ENCODE data around the gene HELZ2.

HELZ2 gene

DNA sequence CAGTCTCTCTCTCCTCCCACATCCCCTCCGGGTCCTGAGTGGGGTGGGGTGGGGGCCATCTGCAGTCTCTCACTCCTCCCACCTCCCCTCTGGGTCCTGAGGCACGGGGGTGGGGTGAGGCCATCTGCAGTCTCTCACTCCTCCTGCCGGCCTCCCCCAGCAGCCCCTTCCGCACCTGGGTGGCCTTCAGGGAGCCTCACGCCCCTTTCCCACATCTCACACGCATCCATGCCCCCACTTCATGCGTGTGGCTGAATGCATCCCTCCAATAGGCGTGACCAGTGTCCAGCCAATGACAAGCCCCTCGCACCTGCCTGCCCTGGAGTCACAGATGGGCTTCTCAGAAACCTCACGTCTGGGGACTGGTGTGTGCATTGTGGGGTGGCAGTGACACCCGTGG is 25.5 kb downstream of the HELZ2 start:
- DNase-seq = no peak

DNA sequence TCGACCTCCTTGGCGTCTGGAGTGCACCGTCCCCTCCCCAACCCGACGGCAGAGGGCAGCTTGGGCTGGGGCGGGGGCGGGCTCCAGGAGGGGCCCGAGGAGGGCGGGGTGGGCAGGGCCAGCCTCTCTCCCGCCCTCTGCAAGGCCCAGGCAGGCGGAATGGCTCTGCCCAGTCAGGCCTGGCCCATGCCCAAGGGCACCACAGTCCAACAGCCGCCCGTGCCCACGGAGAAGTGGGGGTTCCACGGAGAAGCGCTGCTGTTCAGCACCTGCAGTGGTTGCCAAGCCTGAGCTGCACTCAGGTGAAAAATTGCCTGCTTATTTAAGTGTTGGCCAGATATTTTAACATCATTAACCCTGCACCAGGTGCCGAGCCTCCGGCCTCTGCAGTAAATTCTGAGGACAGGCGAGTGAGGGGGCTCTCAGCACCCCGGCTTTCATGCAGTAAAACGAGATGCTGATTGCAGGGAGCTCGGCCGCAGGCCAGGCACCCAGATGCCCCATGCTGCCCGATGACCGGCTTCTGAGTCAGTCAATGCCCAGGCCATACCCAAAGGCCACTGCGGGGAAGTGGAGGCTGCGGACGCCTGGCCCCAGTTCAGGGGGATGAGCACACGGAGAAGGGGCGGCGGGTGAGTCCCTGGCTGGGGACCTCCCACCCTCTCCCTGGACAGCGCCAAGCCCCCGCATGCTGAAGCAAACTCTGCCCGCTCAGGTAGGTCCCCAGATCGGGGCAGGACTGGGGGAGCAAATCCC is 26.1 kb downstream of the HELZ2 start, which contains the start of gene SRMS:
SRMS (minus strand) TSS at position 25 of the 756 bp plus-strand sequence. CDS start 286 bp downstream, outside the sequence.
- no peak for DNase-seq

GRCh38 chr20:63546956-63547724 is 26.9 kb downstream of the HELZ2 start:
- no peak for DNase-seq

DNA sequence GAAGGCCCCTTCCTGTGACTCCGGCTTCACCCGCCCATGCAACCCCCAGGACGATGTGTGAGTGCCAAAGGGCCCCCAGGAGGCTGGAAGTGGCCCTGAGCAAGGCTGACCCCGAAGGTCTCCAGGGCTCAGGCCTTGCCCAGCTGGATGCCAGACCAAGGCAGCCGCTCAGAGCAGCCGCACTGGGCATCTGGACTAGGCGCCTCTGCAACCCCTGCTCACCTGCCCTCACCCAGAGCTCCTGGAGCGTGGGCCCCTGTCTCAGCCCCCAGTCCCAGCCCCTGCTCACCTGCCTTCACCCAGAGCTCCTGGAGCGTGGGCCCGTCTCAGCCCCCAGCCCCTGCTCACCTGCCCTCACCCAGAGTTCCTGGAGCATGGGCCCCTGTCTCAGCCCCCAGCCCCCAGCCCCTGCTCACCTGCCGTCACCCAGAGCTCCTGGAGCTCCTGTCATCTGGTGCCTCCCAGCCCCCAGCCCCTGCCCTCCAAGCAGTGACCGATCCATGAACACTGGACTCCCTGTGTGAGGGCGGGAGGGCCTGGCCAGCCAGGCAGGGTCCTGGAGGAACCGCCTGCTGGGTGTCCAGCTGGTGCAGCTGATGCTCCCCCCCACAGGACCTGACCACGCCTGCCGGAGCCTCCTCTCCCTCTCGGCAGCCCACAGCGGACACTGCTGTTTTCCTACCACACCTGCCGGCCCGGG is 27.6 kb downstream of the HELZ2 start:
- DNase-seq = no peak

GRCh38 chr20:63545814-63546213 is 28.2 kb downstream of the HELZ2 start:
- no peak for DNase-seq

- no peak for DNase-seq
These were observed 29.0 kb downstream of the HELZ2 start for GRCh38 chr20:63544958-63545516.

DNA sequence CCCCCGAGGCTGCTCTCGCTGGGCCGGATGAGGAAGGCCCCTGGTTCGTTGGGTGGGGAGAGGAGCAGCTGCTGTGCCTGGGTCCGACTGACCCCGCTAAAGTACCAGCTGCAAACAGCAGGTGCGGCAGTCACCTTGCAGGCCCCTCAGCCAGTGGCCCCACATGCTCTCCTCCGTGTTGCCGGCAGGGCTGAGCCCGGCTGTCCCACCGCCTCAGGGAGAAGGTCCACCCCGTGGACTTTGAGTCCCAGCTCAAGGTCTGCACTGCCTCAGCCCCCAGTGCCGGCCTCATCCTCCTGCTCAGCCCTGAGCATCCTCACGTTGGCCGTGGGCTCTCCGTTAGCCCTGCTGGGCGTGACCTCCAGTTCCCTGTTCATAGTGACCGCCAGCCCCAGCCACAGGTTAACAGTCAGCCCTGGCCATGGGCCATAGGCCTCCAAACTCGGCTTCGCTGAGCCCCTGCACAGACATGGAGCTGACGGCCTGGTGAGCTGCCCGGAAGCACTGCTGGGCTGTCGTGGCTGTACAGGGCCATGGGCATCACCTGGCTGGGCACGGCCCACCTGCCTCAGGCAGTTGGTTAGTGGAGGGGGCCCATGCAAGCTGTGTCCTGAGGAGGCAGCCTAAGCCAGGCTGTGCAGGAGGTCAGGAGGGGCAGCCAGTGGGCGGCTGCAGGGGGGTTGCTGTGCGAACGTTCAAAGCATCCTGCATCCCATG is 29.6 kb downstream of the HELZ2 start:
- no peak for DNase-seq

DNA sequence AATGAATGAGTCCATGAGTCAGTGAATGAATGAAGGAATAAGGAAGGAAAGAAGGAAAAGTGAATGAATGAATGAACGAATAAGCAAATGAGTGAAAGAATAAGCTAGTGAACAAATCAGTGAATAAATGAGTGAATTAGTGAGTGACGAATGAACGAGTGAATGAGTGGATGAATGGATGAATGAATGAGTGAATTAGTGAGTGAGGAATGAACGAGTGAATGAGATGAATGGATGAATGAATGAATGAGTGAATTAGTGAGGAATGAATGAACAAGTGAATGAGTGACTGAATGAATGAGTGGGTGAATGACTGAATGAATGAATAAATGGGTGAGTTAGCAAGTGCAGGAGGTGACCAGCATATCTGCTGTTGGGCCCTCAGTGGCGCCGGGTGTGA is 30.3 kb downstream of the HELZ2 start:
- DNase-seq = no peak

GRCh38 chr20:63543131-63543530 is 30.9 kb downstream of the HELZ2 start:
- DNase-seq = no peak

GRCh38 chr20:63542696-63543095 is 31.3 kb downstream of the HELZ2 start:
- DNase-seq = no peak

- DNase-seq = no peak
These were observed 31.9 kb downstream of the HELZ2 start for GRCh38 chr20:63542031-63542559.

DNA sequence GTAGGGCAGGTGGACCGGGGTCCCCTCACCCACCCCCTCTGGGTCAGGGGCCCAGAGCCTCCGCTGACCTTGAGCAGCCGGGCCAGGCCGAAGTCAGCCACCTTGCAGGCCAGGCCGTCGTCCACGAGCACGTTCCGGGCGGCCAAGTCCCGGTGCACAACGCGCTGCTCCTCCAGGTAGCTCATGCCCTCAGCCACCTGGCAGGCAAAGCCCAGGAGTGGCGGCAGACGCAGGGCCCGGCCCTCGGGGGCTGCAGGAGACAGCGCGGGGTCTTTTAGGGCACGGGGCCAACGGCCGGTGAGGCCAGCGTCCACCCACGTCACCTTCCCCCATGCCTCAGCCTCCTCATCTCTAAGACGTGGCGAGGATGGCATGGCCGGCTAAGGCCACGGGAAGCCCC is 32.7 kb downstream of the HELZ2 start:
- DNase-seq = no peak

- no peak for DNase-seq
These were observed 33.4 kb downstream of the HELZ2 start for GRCh38 chr20:63540417-63541186.

DNA sequence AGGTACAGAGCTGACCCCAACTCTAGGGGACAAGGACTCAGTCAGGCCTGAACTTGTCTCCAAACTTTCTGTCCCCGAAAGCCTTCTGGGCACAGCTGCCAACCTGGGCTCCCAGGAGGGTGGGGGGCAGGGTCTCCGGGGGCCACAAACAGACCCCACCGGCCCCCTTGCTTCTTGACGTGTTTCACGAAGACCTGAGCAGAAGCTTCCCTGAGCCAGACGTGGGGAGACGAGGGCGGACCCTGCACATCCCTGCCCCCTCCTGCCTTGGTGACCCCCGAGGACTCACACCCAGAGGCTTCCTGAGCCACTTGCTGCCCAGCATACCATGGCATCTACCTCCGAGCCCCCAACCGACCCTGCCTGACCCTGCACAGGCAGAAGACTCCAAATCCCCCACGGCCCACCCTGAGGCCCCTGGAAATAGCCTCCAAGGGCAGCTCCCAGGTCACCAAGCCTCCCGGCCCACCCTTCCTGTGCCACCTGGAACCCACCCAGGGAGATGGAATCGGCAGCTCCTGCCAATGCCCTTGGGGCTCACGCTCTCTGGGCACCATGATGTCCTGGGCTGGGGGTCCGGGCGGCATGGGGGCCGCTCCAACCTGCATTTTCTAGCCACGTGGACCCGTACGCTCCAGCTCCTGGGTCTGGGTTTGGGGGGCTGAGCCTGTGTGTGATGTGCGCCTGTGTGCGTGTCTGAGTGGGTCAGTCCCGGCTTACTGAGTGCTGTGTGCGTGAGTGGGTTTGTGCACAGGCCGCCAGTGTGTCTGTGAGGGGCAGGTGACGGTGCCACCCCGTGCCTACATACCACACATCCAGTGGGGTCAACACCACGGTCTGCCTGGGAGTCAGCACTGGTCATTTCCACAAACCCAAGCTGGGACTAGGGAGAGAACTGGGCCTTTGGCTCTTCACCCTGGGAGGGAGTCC is 34.3 kb downstream of the HELZ2 start:
- DNase-seq = no peak

DNA sequence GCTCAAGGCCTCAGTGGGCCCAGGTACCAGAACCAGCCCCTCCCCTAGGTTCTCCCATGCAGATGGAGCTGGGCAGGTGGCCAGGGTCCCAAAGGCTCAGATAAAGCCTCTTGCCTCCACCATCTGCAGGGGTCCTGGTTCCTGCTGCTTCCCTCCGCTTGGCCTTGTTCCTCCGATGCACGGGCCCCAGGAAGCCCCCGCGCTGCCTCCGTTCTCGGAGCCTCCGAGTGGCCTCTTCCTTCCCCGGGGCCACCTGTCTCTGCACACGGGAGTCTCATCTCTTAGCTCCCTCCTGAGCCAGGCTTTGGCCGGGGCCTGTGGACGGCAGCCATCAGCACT is 35.0 kb downstream of the HELZ2 start:
- no peak for DNase-seq

GRCh38 chr20:63538204-63539091 is 35.6 kb downstream of the HELZ2 start:
- DNase-seq = peak; percentile 31

GRCh38 chr20:63537525-63538203 is 36.4 kb downstream of the HELZ2 start:
- DNase-seq = peak; percentile 98

GRCh38 chr20:63536997-63537524 is 37.0 kb downstream of the HELZ2 start, which contains the start of gene PTK6:
TSS of gene PTK6 (minus strand) at chr20:63537376. CDS start at chr20:63537314, 62 bp downstream.
- DNase-seq = peak; percentile 62

Data from activated CD4-positive, alpha-beta T cell treated with anti-CD3 and anti-CD28 coated beads, Interleukin-10, Interleukin-2, amounts not matched to agents 100 ng/mL and 50 ng/mL, durations not matched to agents 16 hours and 8 hours (primary cell).